Vagina (tissue), 2 donors: ENCODE data around the gene FBXO41. TPM values are rescaled to one million over a fixed set of nuclear protein-coding genes. Genes with fewer than 3 reads are reported as not detected.

Experiments
- DNase-seq, 2 donors: peaks; one replicate each; pipeline ENCODE4 v3.0.0-alpha.2; 2017; ENCODE audit errors: extremely low spot score in 2 of 2
- H3K27ac ChIP-seq: fragments of 200-600 bp; sonication (generic); one replicate; pipeline ENCODE4 v1.5.1; 2019
- H3K27me3 ChIP-seq: fragments of 200-600 bp; sonication (generic); one replicate; pipeline ENCODE4 v1.5.1; 2019
- H3K36me3 ChIP-seq, 2 donors: fragments of 200-600 bp; sonication (generic); one replicate each; pipeline ENCODE4 v1.5.1; 2017 to 2019
- H3K4me1 ChIP-seq: fragments of 200-600 bp; sonication (generic); one replicate; pipeline ENCODE4 v1.5.1; 2019
- H3K4me3 ChIP-seq, 2 donors: fragments of 200-600 bp; sonication (generic); 1 replicate in 1 of 2; 2 replicates in 1 of 2; pipeline ENCODE4 v1.5.1; 2016 to 2019
- H3K9me3 ChIP-seq: fragments of 200-600 bp; sonication (generic); one replicate; pipeline ENCODE4 v1.5.1; 2019
- POLR2A ChIP-seq, 2 donors: fragments of 450-650 bp; IDR thresholded peaks; one replicate each; pipeline ENCODE4 v1.6.1; 2017; ENCODE audit warnings: antibody characterized with exemption in 2 of 2, mild to moderate bottlenecking in 2 of 2, moderate library complexity in 2 of 2
- POLR2AphosphoS5 ChIP-seq, 2 donors: sonication (generic); formaldehyde crosslinking; IDR thresholded peaks; one replicate each; pipeline ENCODE4 v1.9.0; 2017; ENCODE audit warnings: antibody characterized with exemption in 2 of 2, mild to moderate bottlenecking in 2 of 2, low read depth in 1 of 2; ENCODE audit not compliant: insufficient read depth in 1 of 2
- intact Hi-C: fragments of 100-400 bp; cut with DNase I; formaldehyde crosslinking; loops from one replicate; pipeline ENCODE4 v1.15.1; 2023
- total RNA-seq: library from RNA; depleted of rRNA; stranded (reverse); fragments of >200 nt; gene quantifications from one replicate; pipeline ENCODE4 v1.2.3, GENCODE V29; 2016
- TF ChIP-seq, protein P1 (sequence below), 3 experiments: fragments of 450-650 bp in 2 of 3; fragments of 200-600 bp in 1 of 3; sonication (generic) in 1 of 3; IDR thresholded peaks; one replicate each; pipeline ENCODE4 v1.5.1; 2017 to 2019; ENCODE audit warnings: antibody characterized with exemption in 3 of 3, mild to moderate bottlenecking in 2 of 3, moderate library complexity in 2 of 3

The FBXO41 gene
- total RNA-seq, 1 donor from 2014 or later: 2.7 TPM

DNA sequence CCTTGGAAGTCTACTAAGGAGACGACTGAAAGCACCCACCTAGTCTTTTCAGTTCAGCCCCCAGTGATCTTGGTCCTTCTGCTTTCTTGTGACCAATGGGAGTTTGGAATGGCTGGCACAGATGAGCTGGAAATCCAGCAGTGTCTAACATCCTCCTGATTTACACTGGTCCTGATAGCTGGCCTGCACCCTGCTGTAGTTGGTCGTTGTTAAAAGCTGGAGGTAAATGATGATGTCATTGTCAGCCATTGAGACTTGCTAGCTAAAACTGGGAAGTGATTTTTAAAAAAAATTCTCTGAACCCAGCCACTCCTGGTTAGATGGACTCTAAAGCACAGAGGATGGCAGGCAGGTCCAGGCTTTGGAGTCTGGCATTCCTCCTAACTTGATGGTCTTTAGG lies 30.9 kb downstream of the FBXO41 start:
- Histone ChIP-seq H3K9me3 (no peaks in the 10 kb centered on the region), H3K27ac (no peak overlapping the region), H3K36me3 (peaks cover 0 to 55% of the 10 kb centered on the region in 2 donors), H3K4me1 (no peaks in the 10 kb centered on the region), H3K27me3 (no peaks in the 10 kb centered on the region), H3K4me3 (no peak overlapping the region)
- intact Hi-C loops: no loop called here
- TF ChIP-seq, protein P1, sequence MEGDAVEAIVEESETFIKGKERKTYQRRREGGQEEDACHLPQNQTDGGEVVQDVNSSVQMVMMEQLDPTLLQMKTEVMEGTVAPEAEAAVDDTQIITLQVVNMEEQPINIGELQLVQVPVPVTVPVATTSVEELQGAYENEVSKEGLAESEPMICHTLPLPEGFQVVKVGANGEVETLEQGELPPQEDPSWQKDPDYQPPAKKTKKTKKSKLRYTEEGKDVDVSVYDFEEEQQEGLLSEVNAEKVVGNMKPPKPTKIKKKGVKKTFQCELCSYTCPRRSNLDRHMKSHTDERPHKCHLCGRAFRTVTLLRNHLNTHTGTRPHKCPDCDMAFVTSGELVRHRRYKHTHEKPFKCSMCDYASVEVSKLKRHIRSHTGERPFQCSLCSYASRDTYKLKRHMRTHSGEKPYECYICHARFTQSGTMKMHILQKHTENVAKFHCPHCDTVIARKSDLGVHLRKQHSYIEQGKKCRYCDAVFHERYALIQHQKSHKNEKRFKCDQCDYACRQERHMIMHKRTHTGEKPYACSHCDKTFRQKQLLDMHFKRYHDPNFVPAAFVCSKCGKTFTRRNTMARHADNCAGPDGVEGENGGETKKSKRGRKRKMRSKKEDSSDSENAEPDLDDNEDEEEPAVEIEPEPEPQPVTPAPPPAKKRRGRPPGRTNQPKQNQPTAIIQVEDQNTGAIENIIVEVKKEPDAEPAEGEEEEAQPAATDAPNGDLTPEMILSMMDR (IDR thresholded peaks at IDR 0.05): no peak
- TF ChIP-seq POLR2AphosphoS5 (IDR thresholded peaks at IDR 0.05; ENCODE audit: insufficient read depth in 1 of 2, low read depth in 1 of 2) (no peak), POLR2A (IDR thresholded peaks at IDR 0.05) (no peak)
- DNase-seq: no peak

DNA sequence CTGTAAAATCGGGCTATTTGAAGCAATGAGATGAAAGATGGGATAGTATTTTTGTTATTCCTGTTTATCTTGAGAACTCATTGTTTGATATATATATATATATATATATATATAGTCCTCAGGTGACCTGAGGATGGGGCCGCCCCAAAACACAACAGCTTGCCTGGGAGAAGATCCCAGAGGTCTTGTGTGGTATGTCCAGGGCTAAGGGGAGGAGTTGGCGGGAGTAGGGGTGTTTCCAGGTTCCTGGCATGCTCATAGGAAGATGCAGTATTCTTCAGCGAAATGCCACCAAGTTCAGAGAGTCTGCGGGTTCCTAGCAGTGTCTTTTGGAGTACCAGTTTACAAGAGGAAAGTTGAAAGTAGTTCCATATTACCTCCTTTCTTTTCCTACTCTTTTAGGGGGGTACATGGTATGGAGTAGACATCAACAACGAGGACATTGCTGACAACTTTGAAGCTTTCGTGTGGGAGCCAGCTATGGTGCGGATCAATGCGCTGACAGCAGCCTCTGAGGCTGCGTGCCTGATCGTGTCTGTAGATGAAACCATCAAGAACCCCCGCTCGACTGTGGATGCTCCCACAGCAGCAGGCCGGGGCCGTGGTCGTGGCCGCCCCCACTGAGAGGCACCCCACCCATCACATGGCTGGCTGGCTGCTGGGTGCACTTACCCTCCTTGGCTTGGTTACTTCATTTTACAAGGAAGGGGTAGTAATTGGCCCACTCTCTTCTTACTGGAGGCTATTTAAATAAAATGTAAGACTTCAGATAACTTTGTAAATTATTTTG lies 31.8 kb downstream of the FBXO41 start:
- H3K36me3 ChIP-seq: peaks cover 0 to 65% of the 10 kb centered on the region in 2 donors
- intact Hi-C loops: no loop called here

DNA sequence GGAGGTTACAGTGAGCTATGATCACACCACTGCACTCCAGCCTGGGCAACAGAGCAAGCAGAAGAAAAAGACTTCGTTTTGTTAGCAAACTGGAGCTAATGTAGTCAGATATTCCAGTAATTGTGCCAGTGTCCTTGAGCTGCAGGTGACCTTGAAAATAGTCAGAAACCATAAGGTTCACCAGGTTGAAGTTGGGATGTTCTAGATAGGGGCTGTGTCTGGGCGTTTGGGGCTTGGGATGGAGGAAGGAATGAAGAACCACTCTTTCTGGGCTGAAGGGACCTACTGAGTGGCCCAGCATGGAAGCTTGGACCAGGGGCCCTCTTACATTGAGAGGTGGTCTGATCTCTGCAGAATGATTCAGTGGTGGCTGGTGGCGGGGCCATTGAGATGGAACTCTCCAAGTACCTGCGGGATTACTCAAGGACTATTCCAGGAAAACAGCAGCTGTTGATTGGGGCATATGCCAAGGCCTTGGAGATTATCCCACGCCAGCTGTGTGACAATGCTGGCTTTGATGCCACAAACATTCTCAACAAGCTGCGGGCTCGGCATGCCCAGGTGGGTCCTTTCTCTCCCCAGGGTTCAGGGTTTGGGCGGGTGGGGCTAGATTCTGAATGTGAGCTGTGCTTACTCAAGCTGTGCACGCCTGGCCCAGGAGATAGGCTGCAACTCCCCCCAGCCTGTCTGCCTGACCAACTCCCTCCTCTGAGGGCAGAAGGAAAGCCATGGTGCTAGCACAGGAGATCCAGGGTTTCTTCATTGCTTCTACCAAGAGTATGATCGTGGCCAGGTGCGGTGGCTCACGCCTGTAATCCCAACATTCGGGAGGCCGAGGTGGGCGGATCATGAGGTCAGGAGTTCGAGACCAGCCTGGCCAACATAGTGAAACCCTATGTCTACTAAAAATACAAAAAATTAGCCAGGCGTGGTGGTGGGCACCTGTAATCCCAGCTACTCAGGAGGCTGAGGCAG lies 33.1 kb downstream of the FBXO41 start:
- peaks cover 0 to 77% of the 10 kb centered on the region in 2 donors for H3K36me3 ChIP-seq
- intact Hi-C loops: no loop called here

More for the DNA sequence above, 31.8 kb downstream of the FBXO41 start:
- Histone ChIP-seq H3K4me1 (no peaks in the 10 kb centered on the region), H3K9me3 (no peaks in the 10 kb centered on the region), H3K27ac (no peak overlapping the region), H3K4me3 (no peak overlapping the region), H3K27me3 (no peaks in the 10 kb centered on the region)
- no peak for DNase-seq
- TF ChIP-seq POLR2AphosphoS5 (IDR thresholded peaks at IDR 0.05; ENCODE audit: insufficient read depth in 1 of 2, low read depth in 1 of 2): no peak
- no peak for TF ChIP-seq POLR2A (IDR thresholded peaks at IDR 0.05)
- TF ChIP-seq, protein P1 (IDR thresholded peaks at IDR 0.05): no peak

DNA sequence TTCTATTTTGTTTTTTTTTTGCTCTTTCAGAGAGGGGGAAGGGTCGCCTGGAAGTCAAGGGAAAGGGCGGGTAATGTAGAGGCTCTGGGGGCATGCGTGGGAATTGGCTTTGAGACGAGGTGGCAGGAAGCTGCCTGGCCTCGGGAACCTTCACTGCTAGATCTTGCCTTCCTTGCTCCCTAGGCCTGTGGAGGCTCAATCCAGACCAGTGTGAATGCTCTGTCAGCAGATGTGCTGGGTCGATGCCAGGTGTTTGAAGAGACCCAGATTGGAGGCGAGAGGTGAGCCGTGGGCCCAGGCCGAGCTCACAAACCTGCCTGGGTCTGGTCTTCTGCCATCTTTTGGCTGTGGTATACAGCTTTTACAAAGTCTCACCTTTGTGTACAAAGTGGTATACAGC lies 34.6 kb downstream of the FBXO41 start:
- no peaks in the 10 kb centered on the region for H3K27me3 ChIP-seq
- TF ChIP-seq POLR2AphosphoS5 (IDR thresholded peaks at IDR 0.05; ENCODE audit: insufficient read depth in 1 of 2, low read depth in 1 of 2) (no peak), POLR2A (IDR thresholded peaks at IDR 0.05) (no peak)
- TF ChIP-seq, protein P1 (IDR thresholded peaks at IDR 0.05): no peak
- intact Hi-C loops: no loop called here
- no peaks in the 10 kb centered on the region for H3K9me3 ChIP-seq
- no peak overlapping the region for H3K4me3 ChIP-seq
- no peak for DNase-seq
- peaks cover 3 to 93% of the 10 kb centered on the region in 2 donors for H3K36me3 ChIP-seq
- H3K4me1 ChIP-seq: no peaks in the 10 kb centered on the region
- no peak overlapping the region for H3K27ac ChIP-seq

More for the DNA sequence above, 33.1 kb downstream of the FBXO41 start:
- DNase-seq: no peak
- H3K4me1 ChIP-seq: no peaks in the 10 kb centered on the region
- H3K9me3 ChIP-seq: no peaks in the 10 kb centered on the region
- no peaks in the 10 kb centered on the region for H3K27me3 ChIP-seq
- TF ChIP-seq, protein P1 (IDR thresholded peaks at IDR 0.05): no peak
- no peak for TF ChIP-seq POLR2A (IDR thresholded peaks at IDR 0.05)
- TF ChIP-seq POLR2AphosphoS5 (IDR thresholded peaks at IDR 0.05; ENCODE audit: insufficient read depth in 1 of 2, low read depth in 1 of 2): no peak
- H3K27ac ChIP-seq: no peak overlapping the region
- no peak overlapping the region for H3K4me3 ChIP-seq
